SU-DHL-6 (cell line): ENCODE results near the gene UGP2.
"Not testable (repeated sequence)": the region's sequence is repeated elsewhere in the genome, so short reads cannot be mapped to it uniquely, and the experiment has no call there.

Experiments used
- H2AFZ ChIP-seq: fragments of 200-600 bp; sonication (generic); 2 replicates; pipeline ENCODE4 v1.6.1; 2014; ENCODE audit warnings: low read depth, mild to moderate bottlenecking, moderate library complexity, mixed read lengths, antibody characterized with exemption, low read length; ENCODE audit not compliant: severe bottlenecking
- H3F3A ChIP-seq: fragments of 200-600 bp; shearing (Covaris generic); 2 replicates; pipeline ENCODE4 v1.6.0; 2016; ENCODE audit warnings: antibody characterized with exemption, mild to moderate bottlenecking; ENCODE audit not compliant: insufficient read depth
- H3K27ac ChIP-seq: fragments of 200-600 bp; sonication (generic); 2 replicates; pipeline ENCODE4 v1.5.1; 2016; ENCODE audit warnings: low read depth, mild to moderate bottlenecking, low read length, moderate library complexity, mixed read lengths
- H3K27me3 ChIP-seq: fragments of 200-600 bp; sonication (generic), shearing (Covaris generic); 2 replicates; pipeline ENCODE4 v1.6.0; 2014; ENCODE audit warnings: mild to moderate bottlenecking, low read length
- H3K36me3 ChIP-seq: fragments of 200-600 bp; sonication (generic); 2 replicates; pipeline ENCODE4 v1.6.1; 2014; ENCODE audit warnings: mild to moderate bottlenecking, low read length, mixed read lengths
- H3K4me2 ChIP-seq: fragments of 300-600, 200-600 bp; shearing (Covaris generic), sonication (generic); 2 replicates; pipeline ENCODE4 v1.6.0; 2014; ENCODE audit warnings: low read length, low read depth, mild to moderate bottlenecking; ENCODE audit not compliant: poor library complexity, severe bottlenecking
- H3K4me3 ChIP-seq: fragments of 200-600 bp; sonication (generic); 2 replicates; pipeline ENCODE4 v1.5.1; 2014; ENCODE audit warnings: antibody characterized with exemption, low read length, mild to moderate bottlenecking, mixed read lengths; ENCODE audit not compliant: insufficient read depth, poor library complexity, severe bottlenecking
- H3K79me2 ChIP-seq: fragments of 200-600 bp; sonication (generic); 2 replicates; pipeline ENCODE4 v1.6.1; 2014; ENCODE audit warnings: mild to moderate bottlenecking, low read length, moderate library complexity; ENCODE audit not compliant: insufficient read depth
- H3K9ac ChIP-seq: fragments of 200-600 bp; sonication (generic); 2 replicates; pipeline ENCODE4 v1.7.0; 2014; ENCODE audit warnings: mild to moderate bottlenecking, low read length
- H3K9me2 ChIP-seq: fragments of 200-600 bp; sonication (generic); replicated peaks from 2 replicates; pipeline ENCODE4 v1.6.1; 2014; ENCODE audit warnings: low read length; ENCODE audit not compliant: insufficient read depth
- H3K9me3 ChIP-seq: fragments of 200-600 bp; sonication (generic); 2 replicates; pipeline ENCODE4 v1.6.1; 2014; ENCODE audit warnings: low read length, mixed read lengths; ENCODE audit not compliant: insufficient read depth
- H4K20me1 ChIP-seq: fragments of 200-600 bp; sonication (generic); 2 replicates; pipeline ENCODE4 v1.6.1; 2014; ENCODE audit warnings: low read depth, mild to moderate bottlenecking, antibody characterized with exemption, low read length, moderate library complexity, mixed read lengths
- EZH2phosphoT487 ChIP-seq: fragments of 200-600 bp; sonication (generic), shearing (Covaris generic); conservative IDR thresholded peaks from 2 replicates; pipeline ENCODE4 v1.6.1; 2018; ENCODE audit warnings: mild to moderate bottlenecking, antibody characterized with exemption, low read length, moderate library complexity, mixed read lengths
- TF ChIP-seq, protein P1 (sequence below): fragments of 200-600 bp; sonication (generic); IDR thresholded peaks from one replicate; pipeline ENCODE4 v1.5.1; 2017; ENCODE audit warnings: antibody characterized with exemption, mild to moderate bottlenecking, low read length, moderate library complexity; ENCODE audit not compliant: insufficient read depth, poor library complexity, severe bottlenecking

The UGP2 gene

DNA sequence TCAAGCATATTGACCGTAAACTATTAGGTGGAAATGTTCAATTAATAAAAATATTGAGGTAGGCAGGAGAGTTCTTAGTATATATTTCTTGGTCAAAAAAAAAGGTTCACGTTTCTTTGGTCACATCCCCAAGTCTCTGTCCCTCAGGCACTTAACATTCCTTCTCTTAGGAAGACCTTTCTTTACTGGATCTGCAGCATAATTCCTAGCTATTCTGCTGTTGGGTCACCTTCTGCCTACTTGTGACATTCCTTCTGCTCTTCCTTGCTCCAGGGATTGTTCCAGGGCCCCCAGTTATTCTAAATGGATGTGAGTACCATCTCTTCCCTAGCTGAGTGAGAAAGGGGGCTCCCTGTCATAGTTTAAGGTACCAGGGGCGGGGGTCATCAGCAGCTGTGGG lies 4.2 kb downstream of the UGP2 start:
- Histone ChIP-seq H3K9me2 (no peaks in the 10 kb centered on the region), H3K4me2 (no peak overlapping the region), H3K4me3 (no peak overlapping the region), H3K9ac (no peak overlapping the region), H3K36me3 (peaks cover 3% of the 10 kb centered on the region; the same call in 1 of the 2 replicates), H3F3A (peaks cover 5% of the 10 kb centered on the region; the same call in 1 of the 2 replicates), H3K27me3 (no peaks in the 10 kb centered on the region), H3K27ac (no peak overlapping the region), H3K9me3 (no peaks in the 10 kb centered on the region), H4K20me1 (peaks cover 16% of the 10 kb centered on the region), H2AFZ (no peak overlapping the region), H3K79me2 (peaks cover 92% of the 10 kb centered on the region)
- TF ChIP-seq, protein P1, sequence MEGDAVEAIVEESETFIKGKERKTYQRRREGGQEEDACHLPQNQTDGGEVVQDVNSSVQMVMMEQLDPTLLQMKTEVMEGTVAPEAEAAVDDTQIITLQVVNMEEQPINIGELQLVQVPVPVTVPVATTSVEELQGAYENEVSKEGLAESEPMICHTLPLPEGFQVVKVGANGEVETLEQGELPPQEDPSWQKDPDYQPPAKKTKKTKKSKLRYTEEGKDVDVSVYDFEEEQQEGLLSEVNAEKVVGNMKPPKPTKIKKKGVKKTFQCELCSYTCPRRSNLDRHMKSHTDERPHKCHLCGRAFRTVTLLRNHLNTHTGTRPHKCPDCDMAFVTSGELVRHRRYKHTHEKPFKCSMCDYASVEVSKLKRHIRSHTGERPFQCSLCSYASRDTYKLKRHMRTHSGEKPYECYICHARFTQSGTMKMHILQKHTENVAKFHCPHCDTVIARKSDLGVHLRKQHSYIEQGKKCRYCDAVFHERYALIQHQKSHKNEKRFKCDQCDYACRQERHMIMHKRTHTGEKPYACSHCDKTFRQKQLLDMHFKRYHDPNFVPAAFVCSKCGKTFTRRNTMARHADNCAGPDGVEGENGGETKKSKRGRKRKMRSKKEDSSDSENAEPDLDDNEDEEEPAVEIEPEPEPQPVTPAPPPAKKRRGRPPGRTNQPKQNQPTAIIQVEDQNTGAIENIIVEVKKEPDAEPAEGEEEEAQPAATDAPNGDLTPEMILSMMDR, result no peak
- TF ChIP-seq EZH2phosphoT487, result no peak

DNA sequence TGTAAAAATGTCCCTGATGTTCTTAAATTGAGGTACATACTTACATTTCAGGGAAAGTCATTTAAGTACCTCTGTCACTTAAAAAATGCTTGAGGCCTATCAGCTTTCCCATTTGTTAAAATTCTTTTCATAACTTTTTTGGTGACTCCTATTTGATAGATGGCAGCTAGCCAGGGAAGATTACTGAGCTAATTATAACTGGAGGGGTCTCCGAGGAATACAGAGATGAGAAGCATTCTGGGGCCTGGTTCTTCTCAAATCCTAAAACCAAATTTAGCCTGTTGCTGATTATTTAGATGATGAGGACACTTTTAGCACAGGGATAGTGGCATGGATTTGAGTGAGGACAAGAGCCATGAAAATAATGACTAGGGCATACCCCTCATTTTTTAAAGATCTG lies 4.8 kb downstream of the UGP2 start:
- H3K79me2 ChIP-seq, result peaks cover 98% of the 10 kb centered on the region
- no peaks in the 10 kb centered on the region for H3K9me3 ChIP-seq
- TF ChIP-seq EZH2phosphoT487, result no peak
- TF ChIP-seq, protein P1, result no peak
- peaks cover 5% of the 10 kb centered on the region; the same call in 1 of the 2 replicates for H3F3A ChIP-seq
- H3K36me3 ChIP-seq, result peaks cover 3% of the 10 kb centered on the region; the same call in 1 of the 2 replicates
- no peak overlapping the region for H3K4me2 ChIP-seq
- peaks cover 22% of the 10 kb centered on the region for H4K20me1 ChIP-seq
- H3K9ac ChIP-seq, result no peak overlapping the region
- H3K27me3 ChIP-seq, result no peaks in the 10 kb centered on the region
- no peak overlapping the region for H3K27ac ChIP-seq
- H3K4me3 ChIP-seq, result no peak overlapping the region
- no peak overlapping the region for H2AFZ ChIP-seq
- no peaks in the 10 kb centered on the region for H3K9me2 ChIP-seq

DNA sequence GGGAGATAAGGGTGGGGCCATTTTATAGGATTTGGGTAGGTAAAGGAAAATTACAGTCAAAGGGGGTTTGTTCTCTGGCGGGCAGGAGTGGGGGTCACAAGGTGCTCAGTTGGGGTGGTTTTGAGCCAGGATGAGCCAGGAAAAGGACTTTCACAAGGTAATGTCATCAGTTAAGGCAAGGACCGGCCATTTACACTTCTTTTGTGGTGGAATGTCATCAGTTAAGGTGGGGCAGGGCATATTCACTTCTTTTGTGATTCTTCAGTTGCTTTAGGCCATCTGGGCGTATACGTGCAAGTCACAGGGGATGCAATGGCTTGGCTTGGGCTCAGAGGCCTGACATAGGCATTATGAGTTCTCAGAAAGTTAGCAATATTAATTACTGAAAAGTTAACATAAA lies 5.9 kb downstream of the UGP2 start:
- H4K20me1 ChIP-seq, result peaks cover 25% of the 10 kb centered on the region
- H3K4me3 ChIP-seq, H3K4me2 ChIP-seq, H3K9me2 ChIP-seq, H3F3A ChIP-seq, H3K9me3 ChIP-seq, H2AFZ ChIP-seq, H3K9ac ChIP-seq, H3K36me3 ChIP-seq, H3K27me3 ChIP-seq, H3K27ac ChIP-seq: not testable (repeated sequence)
- peaks cover 99% of the 10 kb centered on the region for H3K79me2 ChIP-seq

DNA sequence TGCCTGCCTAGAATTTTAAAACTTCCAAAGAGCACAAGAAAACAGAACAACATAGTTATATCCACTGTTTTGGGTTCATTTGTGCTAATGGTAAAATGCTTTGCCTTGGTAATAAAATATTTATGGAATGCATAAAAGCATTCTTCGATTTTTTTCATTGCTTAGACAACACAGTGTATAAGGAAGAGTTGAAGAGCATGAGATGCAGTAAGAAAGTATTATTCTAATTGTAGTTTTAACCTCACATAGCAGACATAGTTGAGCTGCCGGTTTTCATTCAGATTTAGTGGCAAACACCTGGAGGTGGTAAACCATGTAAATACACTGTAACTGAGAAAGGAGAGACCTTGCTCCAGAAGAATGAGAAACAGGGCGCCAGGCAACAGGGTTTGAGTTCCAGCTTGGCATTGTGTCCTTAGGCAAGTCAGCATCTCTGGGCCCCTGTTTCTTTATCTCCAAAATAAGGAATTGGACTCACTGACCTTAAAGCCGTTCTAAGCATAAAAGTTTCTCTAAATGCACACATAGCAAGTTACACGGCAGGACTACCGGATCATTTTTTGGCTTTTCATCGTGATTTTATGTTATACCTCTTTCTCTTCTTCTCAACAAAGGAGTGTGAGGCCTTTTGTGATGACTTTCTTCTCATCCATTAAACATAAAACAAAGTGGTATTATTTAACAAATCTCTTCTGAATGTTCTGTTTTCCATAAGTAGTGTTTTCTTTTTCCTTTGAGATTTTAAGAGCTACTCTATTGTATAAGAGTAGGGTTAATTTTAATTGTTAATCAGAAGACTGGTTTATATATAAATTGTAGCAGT lies 7.9 kb downstream of the UGP2 start:
- Histone ChIP-seq H3K4me3 (no peak overlapping the region), H3K9me2 (no peaks in the 10 kb centered on the region), H3K36me3 (peaks cover 3% of the 10 kb centered on the region; the same call in 1 of the 2 replicates), H3K27ac (no peak overlapping the region), H3K9ac (no peak overlapping the region), H3K27me3 (no peaks in the 10 kb centered on the region), H3K9me3 (no peaks in the 10 kb centered on the region), H4K20me1 (peaks cover 18% of the 10 kb centered on the region; the same call in 1 of the 2 replicates), H3F3A (no peaks in the 10 kb centered on the region), H3K79me2 (peaks cover 99% of the 10 kb centered on the region), H3K4me2 (no peak overlapping the region), H2AFZ (no peak overlapping the region)
- TF ChIP-seq, protein P1, result no peak
- TF ChIP-seq EZH2phosphoT487, result no peak
